HG02981 (cell line): ENCODE results near the gene CD19.
"Not testable (repeated sequence)": the region's sequence is repeated elsewhere in the genome, so short reads cannot be mapped to it uniquely, and the experiment has no call there.

ENCODE experiments used
- ATAC-seq: cut with Tn5 transposase; IDR thresholded peaks from one replicate; pipeline ENCODE4 v1.9.1; 2021; ENCODE audit warnings: mild to moderate bottlenecking, moderate library complexity; ENCODE audit not compliant: unreplicated experiment

CD19 gene

GRCh38 chr16:28905800-28906372 is 25.9 kb upstream of the CD19 start:
- ATAC-seq = no peak

DNA sequence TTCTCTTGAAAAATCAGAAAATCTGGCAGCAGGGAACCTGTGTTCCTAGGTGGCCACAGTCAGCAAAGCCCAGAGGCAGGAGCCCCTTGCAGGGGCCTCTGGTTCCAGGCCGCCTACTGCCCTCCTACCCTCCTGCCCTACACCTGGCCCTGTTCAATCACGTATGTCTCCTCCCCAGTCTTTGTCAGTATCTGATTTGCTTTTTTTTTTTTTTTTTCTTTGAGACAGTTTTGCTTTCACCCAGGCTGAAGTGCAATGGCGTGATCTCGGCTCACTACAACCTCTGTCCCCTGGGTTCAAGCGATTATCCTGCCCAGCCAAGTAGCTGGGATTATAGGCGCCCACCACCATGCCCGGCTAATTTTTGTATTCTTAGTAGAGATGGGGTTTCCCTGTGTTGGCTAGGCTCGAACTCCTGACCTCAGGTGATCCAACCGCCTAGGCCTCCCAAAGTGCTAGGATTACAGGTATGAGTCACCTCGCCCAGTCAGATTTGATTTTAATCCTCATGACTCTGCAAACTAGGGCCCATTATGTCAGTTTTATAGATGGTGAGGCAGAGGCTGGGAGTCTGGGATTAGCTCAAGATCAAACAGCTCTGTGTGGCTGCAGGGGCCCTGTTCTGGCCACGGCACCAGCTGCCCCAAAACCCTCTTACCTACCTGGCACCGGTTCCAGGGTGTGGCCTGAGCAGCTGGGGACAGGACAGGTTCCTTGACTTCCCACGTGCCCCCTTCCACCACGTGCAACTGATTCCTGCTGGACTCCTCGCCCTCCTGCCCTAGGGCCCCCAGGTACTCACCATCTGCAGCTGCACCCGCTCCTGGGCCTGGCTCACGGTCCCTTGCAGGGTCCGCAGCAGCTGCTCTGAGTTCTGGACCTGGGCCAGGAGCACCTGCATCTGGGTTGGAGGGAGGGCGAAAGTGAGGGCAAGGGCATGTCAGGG is 21.4 kb upstream of the CD19 start:
- no peak for ATAC-seq

DNA sequence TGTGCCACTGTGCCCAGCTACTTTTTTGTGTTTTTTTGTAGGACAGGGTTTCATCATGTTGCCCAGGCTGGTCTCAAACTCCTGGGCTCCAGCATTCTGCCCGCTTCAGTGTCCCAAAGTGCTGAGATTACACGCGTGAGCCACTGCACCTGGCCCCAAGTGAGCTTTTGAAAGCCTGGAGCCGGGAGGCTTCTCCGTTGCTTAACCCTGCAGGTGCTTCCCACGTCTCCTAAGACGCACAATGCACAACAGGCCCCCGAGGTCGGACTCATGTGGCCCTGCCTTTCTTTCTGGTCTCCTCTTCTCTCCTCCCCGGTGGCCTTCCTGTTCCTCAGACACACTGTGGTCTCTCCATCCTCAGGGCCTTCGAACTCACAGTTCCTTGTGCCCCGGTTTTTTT is 19.2 kb upstream of the CD19 start:
- ATAC-seq = no peak

DNA sequence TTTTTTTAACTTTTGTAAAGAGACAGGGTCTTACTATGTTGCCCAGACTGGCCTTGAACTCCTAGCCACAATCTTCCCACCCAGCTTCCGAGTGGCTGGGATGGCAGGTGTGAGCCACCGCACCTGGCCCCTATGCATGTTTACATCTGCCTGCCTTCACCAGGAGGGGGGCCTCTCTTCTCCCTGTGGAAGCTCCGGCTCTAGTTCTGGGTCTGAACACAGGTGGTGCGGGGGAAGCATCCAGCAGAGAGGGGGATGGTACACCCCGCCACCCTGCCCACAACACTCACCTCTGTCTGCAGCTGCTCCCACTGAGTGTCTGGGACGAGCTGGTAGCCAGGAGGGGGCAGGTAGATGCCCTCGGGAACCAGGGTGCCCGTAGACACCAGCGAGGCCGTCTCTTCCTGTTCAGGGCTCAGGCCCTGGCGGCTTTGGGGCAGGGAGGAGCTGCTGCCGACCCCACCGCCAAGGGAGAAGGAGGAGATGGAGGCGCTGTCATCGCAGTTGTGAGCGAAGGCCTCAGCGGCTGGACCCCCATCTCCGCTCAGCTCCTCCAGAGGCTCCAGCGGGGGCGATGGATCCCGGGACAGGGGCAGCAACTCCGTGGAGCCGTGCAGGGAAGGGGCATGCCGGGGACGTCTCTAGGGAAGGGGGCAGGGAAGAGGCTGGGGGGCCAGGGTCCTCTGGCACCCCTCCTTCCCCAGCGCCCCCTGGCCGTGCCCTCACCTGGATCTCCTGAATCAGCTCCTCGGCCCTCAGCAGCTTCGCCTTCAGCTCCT is 17.6 kb upstream of the CD19 start:
- no peak for ATAC-seq

GRCh38 chr16:28915181-28915580 is 16.6 kb upstream of the CD19 start:
- ATAC-seq = no peak

DNA sequence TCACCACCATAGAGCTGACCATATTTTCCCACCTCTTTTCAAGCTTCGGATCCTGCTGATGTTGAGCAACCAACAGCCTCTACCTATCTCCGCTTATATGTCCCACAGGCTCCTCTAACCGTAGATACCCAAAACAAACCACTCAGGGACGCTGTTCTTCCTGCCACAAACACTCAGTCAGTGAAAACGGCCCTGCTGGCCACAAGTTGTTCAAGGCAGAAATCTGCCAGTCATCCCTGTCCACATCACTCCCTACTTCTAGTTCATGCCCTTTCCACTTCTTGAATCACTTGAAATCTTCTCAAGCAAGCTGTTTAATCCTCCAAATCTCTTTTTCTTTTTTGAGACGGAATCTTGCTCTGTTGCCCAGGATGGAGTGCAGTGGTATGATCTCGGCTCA is 14.7 kb upstream of the CD19 start:
- ATAC-seq = no peak

GRCh38 chr16:28918698-28919097 is 13.1 kb upstream of the CD19 start:
- ATAC-seq = no peak

GRCh38 chr16:28923231-28923587 is 8.6 kb upstream of the CD19 start:
- ATAC-seq = no peak

GRCh38 chr16:28923652-28924398 is 7.9 kb upstream of the CD19 start:
- ATAC-seq = peak; percentile 47

- ATAC-seq = no peak
Measured at GRCh38 chr16:28924399-28924761, 7.4 kb upstream of the CD19 start.

DNA sequence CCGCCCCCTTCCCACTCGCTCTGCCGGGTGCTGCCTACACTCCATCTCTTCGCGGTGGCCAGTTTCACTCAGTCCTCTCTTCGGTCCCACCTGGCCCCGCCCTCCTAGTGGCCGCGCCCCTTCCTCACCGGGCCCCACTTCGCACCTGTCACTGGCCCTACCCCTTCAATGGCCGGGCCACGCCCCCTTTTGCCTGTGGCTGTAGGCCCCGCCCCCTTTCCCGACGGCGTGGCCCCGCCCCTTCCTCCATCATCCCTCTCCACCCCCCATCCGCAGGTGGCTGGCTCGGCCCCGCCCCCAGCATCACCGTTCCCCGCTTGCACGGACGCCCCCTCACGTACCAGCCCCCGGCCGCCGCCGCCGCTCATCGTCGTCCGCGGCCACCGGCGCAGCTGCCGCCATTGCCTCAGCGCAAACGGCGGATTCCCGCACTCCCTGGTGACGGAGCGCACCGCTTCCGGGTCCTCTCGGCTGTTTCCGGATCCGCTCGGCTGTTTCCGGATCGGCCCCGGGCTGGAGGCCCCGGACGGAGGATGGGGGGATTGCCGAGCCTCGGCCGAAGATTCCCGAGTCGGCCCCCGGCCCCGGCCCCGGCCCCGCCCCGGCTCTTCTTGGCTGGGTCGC is 6.9 kb upstream of the CD19 start, which contains the start of gene RABEP2:
Gene RABEP2 (minus strand): TSS at position 477 of the 624 bp plus-strand sequence. CDS start 75 bp downstream, at position 402.
- peak; percentile 62 for ATAC-seq

DNA sequence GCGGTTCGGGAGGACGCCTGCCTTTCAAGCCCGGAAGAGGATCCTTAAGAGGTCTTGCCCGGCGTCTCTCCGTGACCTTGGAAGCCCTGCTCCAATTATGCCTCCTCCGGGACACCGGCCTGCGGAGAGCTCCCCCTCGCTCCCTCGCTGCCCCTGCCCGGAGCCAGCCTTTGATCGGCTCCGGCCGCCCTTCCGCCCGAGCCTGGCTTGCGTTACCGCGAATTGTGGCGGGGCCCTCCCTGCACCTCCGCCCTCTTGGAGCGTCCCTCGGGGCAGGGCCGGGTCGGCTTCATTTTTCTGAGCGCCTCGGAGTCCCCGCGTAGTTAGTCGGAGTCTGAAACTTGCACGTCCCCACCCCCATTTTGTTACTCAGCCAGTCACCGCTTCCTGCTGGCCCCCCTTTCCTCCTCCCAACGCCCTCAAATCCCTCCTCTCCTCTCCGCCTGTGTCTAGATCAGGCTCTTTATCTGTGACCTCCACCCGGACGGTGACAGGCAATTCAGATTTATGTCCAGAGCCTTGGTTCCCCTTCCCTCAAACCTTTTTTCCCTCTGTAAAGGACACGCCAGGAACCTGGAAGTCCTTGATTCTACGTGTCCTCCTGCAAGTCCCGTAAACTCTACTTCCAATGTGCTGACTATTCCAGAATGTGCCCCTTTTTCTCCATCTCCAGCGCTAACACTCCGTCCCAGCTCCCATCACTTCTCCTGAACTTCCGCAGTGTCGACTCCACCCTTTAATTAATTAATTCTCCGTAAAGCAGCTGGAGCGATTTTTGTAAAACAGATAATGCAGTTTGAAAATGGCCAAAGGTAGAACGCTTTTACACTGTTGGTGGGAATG is 6.2 kb upstream of the CD19 start:
- ATAC-seq = peak; percentile 26

GRCh38 chr16:28926284-28926683 is 5.5 kb upstream of the CD19 start:
- ATAC-seq = not testable (repeated sequence)

- ATAC-seq = no peak
Measured at GRCh38 chr16:28927815-28928214, 4.0 kb upstream of the CD19 start.

GRCh38 chr16:28930203-28930602 is 1.6 kb upstream of the CD19 start:
- no peak for ATAC-seq

- ATAC-seq = no peak
Measured at GRCh38 chr16:28930652-28931051, 1.1 kb upstream of the CD19 start.

GRCh38 chr16:28932339-28933141 is 769 bp downstream of the CD19 start:
- ATAC-seq = no peak

DNA sequence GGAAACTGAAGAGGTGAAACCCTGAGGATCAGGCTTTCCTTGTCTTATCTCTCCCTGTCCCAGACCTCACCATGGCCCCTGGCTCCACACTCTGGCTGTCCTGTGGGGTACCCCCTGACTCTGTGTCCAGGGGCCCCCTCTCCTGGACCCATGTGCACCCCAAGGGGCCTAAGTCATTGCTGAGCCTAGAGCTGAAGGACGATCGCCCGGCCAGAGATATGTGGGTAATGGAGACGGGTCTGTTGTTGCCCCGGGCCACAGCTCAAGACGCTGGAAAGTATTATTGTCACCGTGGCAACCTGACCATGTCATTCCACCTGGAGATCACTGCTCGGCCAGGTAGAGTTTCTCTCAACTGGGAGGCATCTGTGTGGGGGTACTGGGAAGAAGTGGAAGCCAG is 1.4 kb downstream of the CD19 start:
- ATAC-seq = no peak

DNA sequence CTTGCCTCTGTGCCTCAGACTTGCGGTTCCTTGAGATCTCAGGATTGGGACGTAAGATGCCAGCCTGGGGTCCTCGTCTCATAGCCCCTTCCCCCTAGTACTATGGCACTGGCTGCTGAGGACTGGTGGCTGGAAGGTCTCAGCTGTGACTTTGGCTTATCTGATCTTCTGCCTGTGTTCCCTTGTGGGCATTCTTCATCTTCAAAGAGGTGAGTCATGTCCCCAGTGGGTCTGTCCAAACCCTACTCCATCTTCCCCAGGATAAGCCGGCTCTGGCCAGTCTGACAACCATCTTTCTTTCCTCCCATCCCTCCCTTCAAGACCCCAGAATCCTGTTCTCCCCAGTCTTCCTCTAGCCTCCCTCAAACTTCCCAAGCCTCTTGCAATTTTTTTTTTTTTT is 3.6 kb downstream of the CD19 start:
- ATAC-seq = no peak
